H1 (cell line): ENCODE results near the gene OPHN1. TPM values are rescaled to one million over a fixed set of nuclear protein-coding genes. Genes with fewer than 3 reads are reported as not detected.

Experiments
- ATF2 ChIP-seq: IDR thresholded peaks from 2 replicates; pipeline ENCODE4 v1.6.1; 2012; ENCODE audit warnings: low read length, inconsistent platforms
- POLR2AphosphoS5 ChIP-seq: IDR thresholded peaks from 2 replicates; pipeline ENCODE4 v1.6.1; 2011; ENCODE audit warnings: low read depth, low read length
- POU5F1 ChIP-seq: IDR thresholded peaks from 2 replicates; pipeline ENCODE4 v1.6.1; 2011; ENCODE audit warnings: low read depth, mild to moderate bottlenecking, low read length, moderate library complexity
- SAP30 ChIP-seq: fragments of 300-600 bp; sonication (generic); IDR thresholded peaks from 2 replicates; pipeline ENCODE4 v1.7.1; 2012; ENCODE audit warnings: low read length, moderate library complexity, mild to moderate bottlenecking, inconsistent platforms; ENCODE audit not compliant: insufficient read depth, insufficient replicate concordance
- SP4 ChIP-seq: IDR thresholded peaks from 2 replicates; pipeline ENCODE4 v1.6.1; 2012; ENCODE audit warnings: low read length, inconsistent platforms
- TAF1 ChIP-seq: IDR thresholded peaks from 2 replicates; pipeline ENCODE4 v1.6.1; 2011; ENCODE audit warnings: mild to moderate bottlenecking, low read depth, low read length
- polyA plus RNA-seq, 7 experiments: library from polyadenylated mRNA; depleted of rRNA in 3 of 7; stranded (reverse) in 5 of 7; unstranded in 2 of 7; fragments of >200 nt in 5 of 7; fragments of 200-250 nt in 2 of 7; gene quantifications; 1 replicate in 5 of 7; 2 replicates in 1 of 7; 4 replicates in 1 of 7; pipeline versions ENCODE4 v1.2.1 to v1.2.3, GENCODE V29; 2011 to 2013; ENCODE audit warnings: missing spikeins in 2 of 7, mixed read lengths in 2 of 7
- total RNA-seq: library from RNA; stranded (reverse); fragmentation: NEBNext Ultra II Directional; extraction: Animal tissue kit (Norgen Biotek cat#: 25700); gene quantifications from 2 replicates; pipeline ENCODE4 v1.2.1, GENCODE V29; 2021

OPHN1 gene
- total and polyA plus RNA-seq, 2 of the 8 experiments (the other 6 are each of a cell fraction or from before 2014, with no cell fraction given), result 1.2 to 3.5 TPM

- TF ChIP-seq TAF1 (no peak), SAP30 (no peak), ATF2 (no peak), SP4 (no peak), POU5F1 (no peak), POLR2AphosphoS5 (no peak)
Observed at GRCh38 chrX:68417651-68418050, 15.6 kb downstream of the OPHN1 start (continued).
